ENCODE measurements around the gene PPP6R1.

The PPP6R1 gene

GRCh38 chr19:55257461-55258420, 1.1 kb downstream of the PPP6R1 start:
- DNase-seq = peak in 1 of 2 experiments; percentile 26

GRCh38 chr19:55256562-55257460, 2.0 kb downstream of the PPP6R1 start:
- no peak for DNase-seq

GRCh38 chr19:55255618-55256423, 3.0 kb downstream of the PPP6R1 start:
- DNase-seq = no peak

GRCh38 chr19:55254625-55254977, 4.2 kb downstream of the PPP6R1 start:
- DNase-seq = no peak

- DNase-seq = no peak
These were observed 4.8 kb downstream of the PPP6R1 start for GRCh38 chr19:55253842-55254624.

- DNase-seq = no peak
These were observed 5.8 kb downstream of the PPP6R1 start for GRCh38 chr19:55252760-55253663.

GRCh38 chr19:55251341-55252081, 7.3 kb downstream of the PPP6R1 start:
- DNase-seq = no peak

- no peak for DNase-seq
These were observed 8.4 kb downstream of the PPP6R1 start for GRCh38 chr19:55250262-55251036.

- no peak for DNase-seq
These were observed 9.0 kb downstream of the PPP6R1 start for GRCh38 chr19:55249841-55250240.

- no peak for DNase-seq
These were observed 10.1 kb downstream of the PPP6R1 start for GRCh38 chr19:55248704-55249103.

GRCh38 chr19:55248166-55248675, 10.6 kb downstream of the PPP6R1 start:
- no peak for DNase-seq

- no peak for DNase-seq
These were observed 11.2 kb downstream of the PPP6R1 start for GRCh38 chr19:55247621-55248099.

GRCh38 chr19:55246462-55247451, 12.1 kb downstream of the PPP6R1 start:
- no peak for DNase-seq

- DNase-seq = no peak
These were observed 13.4 kb downstream of the PPP6R1 start for GRCh38 chr19:55245236-55245904.

GRCh38 chr19:55244004-55244680, 14.7 kb downstream of the PPP6R1 start:
- DNase-seq = no peak

GRCh38 chr19:55242517-55242916, 16.3 kb downstream of the PPP6R1 start:
- DNase-seq = no peak

Measured in NCI-H446 (cell line).